GM20000 (cell line): ENCODE data around the gene FREM1.

ENCODE experiments used
- DNase-seq: peaks from one replicate; pipeline ENCODE4 v3.0.0; 2012; ENCODE audit warnings: low spot score
- CTCF ChIP-seq: IDR thresholded peaks from 2 replicates; pipeline ENCODE4 v1.5.1; 2012; ENCODE audit warnings: mild to moderate bottlenecking, control low read depth; ENCODE audit errors: extremely low read depth, missing control alignments

The FREM1 gene

GRCh38 chr9:14814249-14814628 is 96.0 kb downstream of the FREM1 start:
- no peak for DNase-seq
- no peak for TF ChIP-seq CTCF

- TF ChIP-seq CTCF = no peak
- DNase-seq = no peak
Measured at GRCh38 chr9:14813336-14814248, 96.6 kb downstream of the FREM1 start.

- DNase-seq = no peak
- no peak for TF ChIP-seq CTCF
Measured at GRCh38 chr9:14812806-14813205, 97.4 kb downstream of the FREM1 start.

GRCh38 chr9:14811844-14812243 is 98.4 kb downstream of the FREM1 start:
- TF ChIP-seq CTCF = no peak
- DNase-seq = no peak

- TF ChIP-seq CTCF = no peak
- no peak for DNase-seq
Measured at GRCh38 chr9:14806941-14807520, 103.2 kb downstream of the FREM1 start.

- TF ChIP-seq CTCF = no peak
- no peak for DNase-seq
Measured at GRCh38 chr9:14799030-14799429, 111.2 kb downstream of the FREM1 start.

GRCh38 chr9:14797435-14797834 is 112.8 kb downstream of the FREM1 start:
- no peak for TF ChIP-seq CTCF
- no peak for DNase-seq
